ENCODE data around the gene EYA2.
"Not testable (repeated sequence)": the region's sequence is repeated elsewhere in the genome, so short reads cannot be mapped to it uniquely, and the experiment has no call there.

EYA2 gene

GRCh38 chr20:47204850-47205122, 310.1 kb downstream of the EYA2 start:
- DNase-seq (ENCODE audit: low spot score), result not testable (repeated sequence)

GRCh38 chr20:47205577-47206123, 311.0 kb downstream of the EYA2 start:
- DNase-seq (ENCODE audit: low spot score), result no peak

- DNase-seq (ENCODE audit: low spot score), result not testable (repeated sequence)
Observed at GRCh38 chr20:47206552-47206951, 311.9 kb downstream of the EYA2 start.

DNA sequence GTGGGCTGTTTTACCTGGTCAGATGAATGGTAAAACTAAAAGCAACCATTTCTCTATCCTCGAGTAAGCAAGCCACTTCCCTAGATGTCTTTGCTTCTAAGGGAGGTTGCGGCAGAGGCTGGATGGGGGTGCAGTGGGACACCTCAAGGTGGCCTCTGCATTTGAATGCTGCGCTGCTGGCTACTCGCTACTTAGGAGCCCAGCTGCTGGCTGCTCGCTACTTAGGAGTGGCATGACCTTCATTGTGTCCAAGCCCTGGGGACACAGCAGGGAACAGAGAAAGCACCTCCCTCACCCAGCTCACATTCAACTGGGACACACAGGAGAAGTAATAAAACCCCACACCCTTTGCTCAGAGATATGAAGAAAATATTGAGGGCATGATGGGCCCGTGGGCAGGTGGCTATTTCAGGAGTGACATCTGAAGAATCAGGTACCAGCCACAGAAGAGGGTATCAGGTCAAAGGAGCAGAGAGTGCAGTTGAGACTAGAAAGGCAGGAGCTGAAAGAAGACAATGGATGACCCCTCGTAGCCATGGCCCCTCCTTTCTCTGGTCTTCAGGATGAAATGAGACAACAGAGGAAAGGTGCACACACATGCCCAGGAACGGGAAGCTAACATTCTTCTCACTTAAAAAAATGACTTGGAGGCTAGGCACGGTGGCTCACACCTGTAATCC, 312.5 kb downstream of the EYA2 start:
- DNase-seq (ENCODE audit: low spot score), result no peak

DNA sequence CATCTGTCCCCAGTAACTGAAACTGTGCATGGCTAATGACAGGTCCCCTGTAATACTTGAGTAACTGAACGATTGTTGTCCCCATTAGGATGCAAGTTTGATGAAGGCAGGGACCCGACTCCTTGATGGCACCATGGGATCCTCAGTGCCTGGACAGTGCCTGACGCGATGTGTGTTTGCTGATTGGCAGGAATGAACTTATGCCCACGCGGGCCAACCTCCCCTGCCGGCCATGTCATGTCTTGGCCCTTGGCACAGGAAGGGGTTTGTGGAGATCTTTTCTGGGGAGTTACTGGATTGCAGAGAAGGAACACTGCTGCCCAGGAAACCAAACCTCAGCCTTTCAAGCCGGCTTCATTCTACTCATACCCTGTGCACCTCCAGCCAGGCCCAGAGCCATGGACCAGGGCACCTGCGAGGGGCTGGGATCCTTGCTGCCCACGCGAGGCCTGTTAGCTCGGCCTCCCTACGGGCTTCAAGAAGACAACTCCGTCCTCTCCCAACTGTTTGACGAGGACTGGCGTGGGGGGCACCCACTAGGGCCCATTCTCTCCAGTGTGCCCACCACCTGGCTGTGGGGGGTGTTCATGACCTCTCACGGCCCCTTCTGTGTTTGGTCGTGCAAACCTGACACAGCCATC, 314.0 kb downstream of the EYA2 start:
- no peak for DNase-seq (ENCODE audit: low spot score)

DNA sequence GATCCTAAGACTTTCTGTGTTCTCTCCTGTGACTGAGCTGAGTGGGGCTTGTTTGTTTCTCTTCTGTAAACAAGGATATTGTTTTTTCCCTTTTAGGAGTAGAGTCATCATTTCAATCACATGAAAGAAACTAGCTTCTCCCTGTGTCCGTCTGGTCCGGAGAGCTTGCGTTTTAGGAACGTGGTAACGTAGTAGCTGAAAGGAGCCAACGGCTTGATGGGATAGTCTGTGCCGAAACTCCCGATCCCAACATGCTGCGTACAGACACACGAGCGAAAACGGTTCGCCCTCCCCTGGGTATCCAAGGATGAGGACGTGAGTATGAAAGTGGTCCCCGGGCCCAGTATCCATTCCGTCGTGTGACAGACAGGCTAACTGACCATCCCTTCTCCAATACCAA, 315.3 kb downstream of the EYA2 start:
- no peak for DNase-seq (ENCODE audit: low spot score)

DNA sequence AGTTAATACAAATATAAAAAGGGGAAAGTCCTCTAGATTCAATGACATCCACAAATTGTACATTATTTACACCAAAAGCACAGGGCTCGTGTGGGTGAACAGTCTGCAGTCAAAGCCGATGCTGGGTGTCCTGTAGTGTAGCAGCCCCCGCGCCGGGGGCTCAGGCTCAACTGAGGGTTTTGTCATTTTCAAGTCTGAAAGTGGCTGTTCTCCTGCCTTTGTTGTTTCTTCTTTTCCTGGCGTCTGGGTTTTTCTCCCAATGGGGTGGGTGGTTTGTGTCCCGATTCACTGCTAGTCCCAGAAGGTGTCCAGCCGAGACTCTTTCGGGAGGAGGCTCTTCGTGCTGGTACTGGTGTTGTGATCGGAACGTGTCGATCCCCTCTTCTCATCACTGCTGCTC, 315.8 kb downstream of the EYA2 start:
- no peak for DNase-seq (ENCODE audit: low spot score)

GRCh38 chr20:47211036-47211435, 316.4 kb downstream of the EYA2 start:
- no peak for DNase-seq (ENCODE audit: low spot score)

DNA sequence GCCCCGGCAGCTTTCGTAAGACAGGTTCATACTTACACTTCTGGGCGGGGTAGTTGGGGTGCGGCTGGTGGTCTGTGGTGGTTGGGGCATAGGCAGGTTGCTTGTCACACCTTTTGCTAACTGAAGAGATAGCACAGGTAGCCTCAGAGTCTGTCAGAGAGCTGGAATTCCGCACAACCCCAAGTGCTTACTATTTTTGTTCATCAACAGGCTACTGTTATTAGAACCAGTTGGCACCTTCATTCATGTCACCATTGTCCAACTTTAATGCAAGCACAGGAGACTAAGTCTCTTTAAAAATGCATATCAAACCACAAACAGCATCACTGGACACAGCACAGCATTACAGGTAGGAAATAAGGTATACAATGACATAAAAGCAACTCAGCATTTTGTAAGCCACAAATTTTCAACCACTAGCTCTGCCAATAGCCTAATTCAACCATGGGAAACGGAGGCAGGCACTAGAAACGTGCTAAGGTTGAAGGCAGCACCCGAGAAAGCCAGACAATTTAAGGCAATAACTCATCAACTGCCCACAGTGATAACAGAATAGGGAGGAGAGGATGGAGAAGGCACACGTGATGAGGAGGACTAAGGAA, 318.1 kb downstream of the EYA2 start:
- no peak for DNase-seq (ENCODE audit: low spot score)

- DNase-seq (ENCODE audit: low spot score), result no peak
Observed at GRCh38 chr20:47213966-47214365, 319.3 kb downstream of the EYA2 start.

GRCh38 chr20:47215653-47216397, 321.2 kb downstream of the EYA2 start:
- no peak for DNase-seq (ENCODE audit: low spot score)

DNA sequence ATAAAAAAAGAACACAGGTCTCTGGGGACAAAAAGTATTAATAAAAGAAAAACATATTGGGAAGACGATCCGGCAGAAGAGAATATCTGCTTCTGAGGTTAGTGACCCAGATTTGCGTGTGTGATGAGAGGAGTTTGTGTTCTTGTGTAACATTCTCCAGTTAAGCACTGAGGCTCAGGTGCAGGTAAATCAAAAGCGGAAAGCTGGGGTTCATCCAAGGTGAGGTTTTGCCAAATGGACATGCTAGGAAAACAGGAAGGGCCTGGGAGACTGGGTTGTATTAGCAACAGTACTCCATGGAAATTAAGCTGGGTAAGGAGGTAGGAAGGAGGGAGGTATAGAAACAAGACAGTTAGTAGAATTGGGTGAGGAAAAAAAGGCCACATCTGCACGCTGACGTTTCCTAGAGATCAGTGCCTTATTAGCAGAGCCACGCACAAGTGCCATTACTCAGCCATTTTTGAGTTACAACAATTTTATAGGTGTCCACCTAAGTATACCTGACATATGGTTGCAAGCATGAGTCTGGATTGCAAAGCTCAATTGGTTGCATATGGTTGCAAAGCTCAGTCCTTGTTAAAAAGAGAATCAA, 322.3 kb downstream of the EYA2 start:
- DNase-seq (ENCODE audit: low spot score), result no peak

- no peak for DNase-seq (ENCODE audit: low spot score)
Observed at GRCh38 chr20:47217482-47218446, 323.1 kb downstream of the EYA2 start.

DNA sequence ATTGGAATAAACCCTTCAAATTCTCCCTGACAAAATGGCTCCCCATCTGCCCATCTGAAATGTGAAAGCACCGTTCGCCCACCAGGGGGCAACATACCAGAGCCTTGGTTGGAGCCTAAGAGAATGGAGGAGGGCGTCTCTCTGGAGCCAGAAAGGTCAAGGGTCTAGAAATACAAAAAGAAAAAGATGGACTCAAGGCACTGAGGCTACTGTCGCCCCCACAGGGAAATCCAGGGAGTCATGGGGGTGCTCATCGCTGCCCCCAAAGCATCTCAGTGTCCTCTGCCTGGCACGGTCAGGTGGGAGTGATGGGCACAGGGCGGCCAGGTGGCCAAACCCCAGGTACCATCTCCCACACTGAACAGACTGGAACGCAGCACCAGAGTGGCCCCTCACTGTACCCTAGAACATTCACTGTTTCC, 325.5 kb downstream of the EYA2 start:
- peak; percentile 51 for DNase-seq (ENCODE audit: low spot score)

GRCh38 chr20:47221036-47221625, 326.5 kb downstream of the EYA2 start:
- no peak for DNase-seq (ENCODE audit: low spot score)

DNA sequence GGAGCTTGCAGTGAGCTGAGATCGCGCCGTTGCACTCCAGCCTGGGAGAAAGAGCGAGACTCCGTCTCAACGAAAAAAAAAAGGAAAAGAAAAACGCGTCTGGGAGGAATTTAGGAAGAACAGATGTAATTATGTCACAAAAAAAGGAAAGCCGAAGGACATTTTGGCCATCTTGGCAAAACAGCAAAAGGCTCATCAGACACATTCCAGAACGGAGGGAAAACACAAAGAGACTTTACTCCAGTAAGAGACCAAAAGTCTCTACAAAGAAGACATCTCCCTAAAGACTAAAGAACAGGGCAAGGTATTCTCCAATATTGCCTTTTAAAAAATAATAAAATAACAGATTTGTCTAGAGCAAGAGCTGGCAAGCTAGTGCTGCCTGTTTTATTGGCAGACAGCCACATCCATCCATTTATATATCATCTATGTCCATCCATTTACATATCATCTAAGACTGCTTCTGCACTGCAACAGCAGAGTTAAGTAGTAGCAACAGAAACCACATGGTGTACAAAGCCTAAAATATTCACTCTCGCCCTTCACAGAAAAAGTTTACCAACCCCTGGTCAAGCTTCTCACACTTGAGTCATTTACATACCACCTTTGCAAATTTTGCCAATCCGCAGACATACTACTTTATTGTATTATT, 328.0 kb downstream of the EYA2 start:
- no peak for DNase-seq (ENCODE audit: low spot score)

GRCh38 chr20:47223896-47224295, 329.3 kb downstream of the EYA2 start:
- DNase-seq (ENCODE audit: low spot score), result no peak

DNA sequence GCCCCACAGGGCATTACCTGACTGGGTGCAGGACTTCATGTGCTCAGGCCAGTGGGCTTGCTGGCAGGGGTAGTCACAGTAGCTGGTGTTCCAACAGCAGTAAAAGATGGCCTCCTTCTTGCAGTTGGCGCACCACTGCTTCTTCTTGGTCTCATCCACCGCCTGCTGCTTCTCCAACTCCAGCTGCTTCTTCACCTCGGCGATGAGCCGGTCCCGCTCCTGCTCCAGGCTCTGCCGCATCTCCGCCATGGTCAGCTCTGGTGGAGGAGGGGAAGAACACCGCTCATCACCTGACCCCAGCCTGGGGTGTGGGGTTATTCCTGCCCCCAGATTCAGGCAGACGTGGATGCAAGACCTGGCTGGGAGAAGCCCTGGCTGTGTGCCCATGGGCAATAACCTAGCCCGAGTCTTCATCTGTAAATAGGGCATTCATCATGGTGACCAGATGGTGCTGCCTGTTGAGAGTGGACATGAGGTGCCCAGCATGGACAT, 329.7 kb downstream of the EYA2 start:
- no peak for DNase-seq (ENCODE audit: low spot score)

- no peak for DNase-seq (ENCODE audit: low spot score)
Observed at GRCh38 chr20:47224857-47225256, 330.2 kb downstream of the EYA2 start.

- DNase-seq (ENCODE audit: low spot score), result no peak
Observed at GRCh38 chr20:47225458-47225857, 330.8 kb downstream of the EYA2 start.
